Activated T-helper 2 cell treated with anti-CD3 and anti-CD28 coated beads, Interferon-gamma antibody, Interleukin-2, Interleukin-4, amounts not matched to agents 10 μg/mL and 5 μg/mL and 100 μg/mL, durations not matched to agents 14 hours and 24 hours and 36 hours (primary cell): ENCODE data around the gene CYP2W1. TPM values are rescaled to one million over a fixed set of nuclear protein-coding genes. Genes with fewer than 3 reads are reported as not detected.
"Not testable (repeated sequence)": the region's sequence is repeated elsewhere in the genome, so short reads cannot be mapped to it uniquely, and the experiment has no call there.

Experiments
- DNase-seq: peaks from one replicate; pipeline ENCODE4 v3.0.0; 2021; ENCODE audit warnings: low spot score
- H3K27ac Mint-ChIP-seq: one replicate; pipeline ENCODE4 v1.8.0; 2021; ENCODE audit warnings: mixed read lengths
- H3K27me3 Mint-ChIP-seq: one replicate; pipeline ENCODE4 v1.8.0; 2021; ENCODE audit warnings: low read depth, mixed read lengths
- H3K36me3 Mint-ChIP-seq: one replicate; pipeline ENCODE4 v1.8.0; 2021; ENCODE audit warnings: low read depth, mixed read lengths
- H3K4me1 Mint-ChIP-seq: one replicate; pipeline ENCODE4 v1.8.0; 2021; ENCODE audit warnings: low read depth, mixed read lengths
- H3K4me3 Mint-ChIP-seq: one replicate; pipeline ENCODE4 v1.8.0; 2021; ENCODE audit warnings: low read depth, mild to moderate bottlenecking, moderate library complexity, mixed read lengths
- H3K9me3 Mint-ChIP-seq: one replicate; pipeline ENCODE4 v1.8.0; 2021; ENCODE audit warnings: mixed read lengths
- intact Hi-C: fragments of 100-400 bp; cut with micrococcal nuclease; formaldehyde crosslinking; loops from one replicate; pipeline ENCODE4 v1.15.1; 2023
- total RNA-seq: library from RNA; stranded (reverse); gene quantifications from 2 replicates; pipeline ENCODE4 v1.2.3, GENCODE V29; 2022

Gene CYP2W1
- total RNA-seq, 1 donor from 2014 or later: not detected

GRCh38 chr7:994592-995308 lies 11.8 kb downstream of the CYP2W1 start:
- no peaks in the 10 kb centered on the region for H3K9me3 Mint-ChIP-seq
- no peak overlapping the region for H3K4me3 Mint-ChIP-seq
- no peak for DNase-seq
- H3K36me3 Mint-ChIP-seq: no peaks in the 10 kb centered on the region
- H3K4me1 Mint-ChIP-seq: peaks cover 2% of the 10 kb centered on the region
- no peak overlapping the region for H3K27ac Mint-ChIP-seq
- intact Hi-C loops: loop anchor here (5.0 kb wide), 1 partner anchor 178 kb away; no protein-coding TSS in a partner anchor
- H3K27me3 Mint-ChIP-seq: no peaks in the 10 kb centered on the region

DNA sequence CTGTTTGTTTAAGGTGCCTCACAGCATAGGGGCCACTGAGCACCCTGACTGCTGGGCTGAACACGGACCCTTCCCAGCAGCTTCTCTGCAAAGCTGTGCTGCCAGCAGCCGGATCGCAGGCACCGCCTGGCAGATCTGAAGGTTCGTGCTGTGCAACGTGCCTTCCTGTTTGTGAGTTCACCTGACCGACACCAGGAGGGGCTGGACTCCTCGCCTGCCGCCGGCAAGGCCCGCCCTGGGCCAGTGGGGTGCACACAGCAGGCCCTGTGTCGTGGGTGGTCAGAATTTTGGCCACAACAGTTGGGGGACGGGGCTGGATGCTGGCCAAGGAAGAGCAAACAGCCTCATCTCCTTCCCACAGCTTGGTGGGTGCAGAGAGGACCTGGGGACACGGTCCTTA lies 12.6 kb downstream of the CYP2W1 start:
- peaks cover 2% of the 10 kb centered on the region for H3K4me1 Mint-ChIP-seq
- intact Hi-C loops: no loop called here
- no peaks in the 10 kb centered on the region for H3K9me3 Mint-ChIP-seq
- no peak overlapping the region for H3K4me3 Mint-ChIP-seq
- DNase-seq: no peak
- no peaks in the 10 kb centered on the region for H3K36me3 Mint-ChIP-seq
- no peaks in the 10 kb centered on the region for H3K27me3 Mint-ChIP-seq
- no peak overlapping the region for H3K27ac Mint-ChIP-seq

DNA sequence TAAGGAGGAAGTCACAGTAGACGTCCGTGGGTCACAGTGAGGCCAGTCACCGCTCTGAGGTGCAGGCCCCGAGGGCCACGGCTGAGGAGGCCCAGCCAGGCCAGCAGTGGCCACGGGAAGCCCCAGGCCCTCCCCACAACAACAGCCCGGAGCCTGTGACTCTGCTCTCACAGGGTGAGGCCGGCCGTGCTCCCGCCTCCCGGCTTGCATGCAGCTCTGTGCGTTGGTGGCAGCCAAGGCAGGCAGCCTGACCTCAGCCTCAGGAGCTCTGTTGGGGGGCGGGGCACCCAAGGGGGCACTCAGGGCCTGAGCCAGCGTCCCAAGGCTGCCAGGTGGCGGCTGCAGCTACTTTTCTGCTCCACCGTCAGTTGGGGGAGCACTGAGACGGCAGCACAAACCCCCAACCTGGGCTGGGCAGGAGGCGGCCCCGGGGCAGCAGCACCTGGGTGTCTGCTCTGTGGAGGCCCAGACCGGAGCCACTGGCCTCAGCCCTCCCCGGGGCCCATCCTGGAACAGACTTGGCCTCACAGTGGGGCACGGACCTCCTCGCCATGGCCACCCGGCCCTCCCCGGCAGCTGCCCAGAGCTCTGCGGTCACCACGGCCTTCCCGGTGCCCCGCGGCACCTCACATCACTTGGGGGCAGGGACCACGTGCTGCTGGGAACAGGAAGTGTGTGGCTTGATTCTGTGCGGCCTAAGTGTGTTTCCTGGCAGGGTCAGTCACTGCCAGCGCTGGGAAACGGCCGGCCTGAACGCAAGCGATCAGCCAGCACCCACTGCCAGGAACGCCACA lies 13.3 kb downstream of the CYP2W1 start:
- peaks cover 2% of the 10 kb centered on the region for H3K36me3 Mint-ChIP-seq
- H3K27ac Mint-ChIP-seq: no peak overlapping the region
- H3K27me3 Mint-ChIP-seq: no peaks in the 10 kb centered on the region
- H3K9me3 Mint-ChIP-seq: no peaks in the 10 kb centered on the region
- intact Hi-C loops: no loop called here
- no peak for DNase-seq
- peaks cover 2% of the 10 kb centered on the region for H3K4me1 Mint-ChIP-seq
- H3K4me3 Mint-ChIP-seq: no peak overlapping the region

GRCh38 chr7:997404-998395 lies 14.7 kb downstream of the CYP2W1 start:
- Mint-ChIP-seq H3K27me3 (no peaks in the 10 kb centered on the region), H3K36me3 (peaks cover 2% of the 10 kb centered on the region), H3K4me3 (no peak overlapping the region), H3K27ac (no peak overlapping the region), H3K4me1 (peaks cover 2% of the 10 kb centered on the region), H3K9me3 (no peaks in the 10 kb centered on the region)
- intact Hi-C loops: no loop called here
- no peak for DNase-seq

DNA sequence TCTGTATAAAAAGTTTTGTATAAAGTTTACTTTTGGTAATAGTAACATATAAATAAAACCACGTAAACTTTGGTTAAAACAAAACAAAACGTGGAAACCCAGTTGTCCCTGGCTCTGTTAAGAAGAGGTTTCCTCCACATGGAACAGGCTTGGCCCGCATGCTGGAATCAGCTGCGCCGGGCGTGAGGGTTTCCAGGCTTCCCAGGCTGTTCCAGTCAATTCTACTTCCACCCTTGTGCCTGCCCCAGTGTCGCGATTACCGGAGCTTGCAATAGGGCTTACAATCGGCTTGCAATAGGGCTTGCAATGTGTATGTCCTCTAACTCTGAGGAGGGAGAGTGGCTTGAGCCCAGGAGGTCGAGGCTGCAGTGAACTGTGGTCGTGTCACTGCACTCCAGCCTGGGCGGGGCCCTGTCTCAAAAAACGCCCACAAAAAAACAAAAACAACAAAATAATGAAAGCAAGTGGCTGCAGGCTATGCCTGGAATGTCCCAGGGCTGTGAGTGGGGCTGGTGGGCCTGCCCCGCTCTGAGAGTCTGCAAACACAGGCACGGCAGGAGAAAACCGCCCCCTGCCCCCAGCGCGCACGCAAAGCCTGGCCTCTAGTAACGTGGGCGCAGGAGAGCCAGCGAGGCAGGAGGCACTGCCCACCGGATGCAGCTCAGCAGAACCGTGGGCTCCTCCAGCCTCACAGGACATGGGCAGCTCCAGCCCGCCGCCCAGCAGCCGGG lies 16.3 kb downstream of the CYP2W1 start:
- no peaks in the 10 kb centered on the region for H3K4me1 Mint-ChIP-seq
- intact Hi-C loops: no loop called here
- H3K36me3 Mint-ChIP-seq: peaks cover 2% of the 10 kb centered on the region
- no peak overlapping the region for H3K4me3 Mint-ChIP-seq
- H3K27ac Mint-ChIP-seq: no peak overlapping the region
- H3K9me3 Mint-ChIP-seq: no peaks in the 10 kb centered on the region
- no peaks in the 10 kb centered on the region for H3K27me3 Mint-ChIP-seq
- no peak for DNase-seq

DNA sequence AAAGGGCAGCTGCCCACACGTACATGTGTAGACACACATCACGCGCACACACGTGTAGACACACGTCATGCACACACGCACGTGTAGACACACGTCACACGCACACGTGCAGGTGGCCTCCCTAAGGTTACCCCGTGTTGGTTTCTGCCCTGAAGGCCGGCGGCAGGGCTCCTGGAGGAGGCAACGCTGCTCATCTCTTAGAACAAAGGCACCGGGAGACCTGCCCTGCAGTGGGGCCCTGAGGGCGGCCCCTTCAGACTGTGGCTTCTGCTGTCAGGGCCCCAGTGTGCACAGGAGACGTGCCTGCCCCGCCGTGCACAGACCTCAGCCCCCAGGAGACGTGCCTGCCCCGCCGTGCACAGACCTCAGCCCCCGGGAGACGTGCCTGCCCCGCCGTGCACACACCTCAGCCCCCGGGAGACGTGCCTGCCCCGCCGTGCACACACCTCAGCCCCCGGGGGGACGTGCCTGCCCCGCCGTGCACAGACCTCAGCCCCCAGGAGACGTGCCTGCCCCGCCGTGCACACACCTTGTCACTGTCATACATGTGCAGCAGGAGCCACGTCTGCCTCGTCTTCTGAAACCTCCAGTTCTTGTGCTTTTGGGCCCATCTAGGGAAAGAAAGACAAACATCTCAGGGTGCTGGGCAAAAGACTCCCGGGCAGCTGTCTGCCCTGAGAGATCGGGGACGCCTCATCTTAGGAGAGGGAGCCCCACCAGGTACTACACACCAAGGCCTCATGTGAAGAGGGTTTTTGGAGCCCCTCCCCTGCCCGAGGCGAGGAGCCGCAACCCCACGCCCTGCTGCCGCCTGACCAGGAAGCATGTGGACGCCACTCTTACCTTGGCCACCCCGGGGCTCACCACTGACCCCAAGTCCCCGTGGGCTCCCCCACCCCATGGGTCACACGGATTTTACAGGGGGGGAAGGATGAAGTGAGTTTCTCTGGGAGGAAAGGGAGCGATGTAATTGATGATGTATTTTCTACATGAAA lies 17.3 kb downstream of the CYP2W1 start:
- Mint-ChIP-seq H3K4me1 (no peaks in the 10 kb centered on the region), H3K4me3 (no peak overlapping the region), H3K9me3 (no peaks in the 10 kb centered on the region), H3K36me3 (peaks cover 2% of the 10 kb centered on the region), H3K27ac (no peak overlapping the region), H3K27me3 (no peaks in the 10 kb centered on the region)
- DNase-seq: no peak
- intact Hi-C loops: no loop called here

DNA sequence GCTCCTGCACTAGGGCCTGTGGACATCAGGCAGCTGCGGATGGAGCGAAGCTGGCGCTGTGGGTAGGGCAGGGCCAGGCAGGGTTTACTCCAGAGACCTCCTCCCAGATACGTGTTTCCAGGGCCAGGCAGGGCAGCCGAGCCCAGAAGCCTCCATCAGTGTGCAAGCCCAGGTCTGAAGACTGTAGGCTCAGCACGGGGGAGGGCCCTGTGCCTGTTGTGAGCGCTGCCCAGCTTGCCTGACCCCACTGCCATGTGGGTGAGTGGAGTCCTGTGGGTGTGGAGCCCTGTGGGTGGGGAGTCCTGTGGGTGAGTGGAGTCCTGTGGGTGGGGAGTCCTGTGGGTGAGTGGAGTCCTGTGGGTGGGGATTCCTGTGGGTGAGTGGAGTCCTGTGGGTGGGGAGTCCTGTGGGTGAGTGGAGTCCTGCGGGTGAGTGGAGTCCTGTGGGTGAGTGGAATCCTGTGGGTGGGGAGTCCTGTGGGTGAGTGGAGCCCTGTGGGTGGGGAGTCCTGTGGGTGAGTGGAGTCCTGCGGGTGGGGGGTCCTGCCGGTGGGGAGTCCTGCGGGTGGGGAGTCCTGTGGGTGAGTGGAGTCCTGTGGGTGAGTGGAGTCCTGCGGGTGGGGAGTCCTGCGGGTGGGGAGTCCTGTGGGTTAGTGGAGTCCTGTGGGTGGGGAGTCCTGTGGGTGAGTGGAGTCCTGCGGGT lies 18.2 kb downstream of the CYP2W1 start:
- H3K9me3 Mint-ChIP-seq, H3K4me3 Mint-ChIP-seq, intact Hi-C loops, H3K4me1 Mint-ChIP-seq, DNase-seq, H3K27me3 Mint-ChIP-seq, H3K27ac Mint-ChIP-seq, H3K36me3 Mint-ChIP-seq: not testable (repeated sequence)

DNA sequence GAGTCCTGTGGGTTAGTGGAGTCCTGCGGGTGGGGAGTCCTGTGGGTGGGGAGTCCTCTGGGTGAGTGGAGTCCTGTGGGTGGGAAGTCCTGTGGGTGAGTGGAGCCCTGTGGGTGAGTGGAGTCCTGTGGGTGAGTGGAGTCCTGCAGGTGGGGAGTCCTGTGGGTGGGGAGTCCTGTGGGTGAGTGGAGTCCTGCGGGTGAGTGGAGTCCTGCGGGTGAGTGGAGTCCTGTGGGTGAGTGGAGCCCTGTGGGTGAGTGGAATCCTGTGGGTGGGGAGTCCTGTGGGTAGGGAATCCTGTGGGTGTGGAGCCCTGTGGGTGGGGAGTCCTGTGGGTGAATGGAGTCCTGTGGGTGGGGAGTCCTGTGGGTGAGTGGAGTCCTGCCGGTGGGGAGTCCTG lies 19.0 kb downstream of the CYP2W1 start:
- H3K27ac Mint-ChIP-seq, H3K27me3 Mint-ChIP-seq, H3K4me3 Mint-ChIP-seq, H3K36me3 Mint-ChIP-seq, intact Hi-C loops, DNase-seq, H3K4me1 Mint-ChIP-seq, H3K9me3 Mint-ChIP-seq: not testable (repeated sequence)

GRCh38 chr7:1002445-1002844 lies 19.5 kb downstream of the CYP2W1 start:
- intact Hi-C loops, H3K4me3 Mint-ChIP-seq, H3K4me1 Mint-ChIP-seq, DNase-seq, H3K27me3 Mint-ChIP-seq, H3K9me3 Mint-ChIP-seq, H3K36me3 Mint-ChIP-seq, H3K27ac Mint-ChIP-seq: not testable (repeated sequence)

- H3K9me3 Mint-ChIP-seq: no peaks in the 10 kb centered on the region
- no peaks in the 10 kb centered on the region for H3K27me3 Mint-ChIP-seq
- peaks cover 2% of the 10 kb centered on the region for H3K36me3 Mint-ChIP-seq
- H3K4me3 Mint-ChIP-seq: no peak overlapping the region
- intact Hi-C loops: no loop called here
- no peak overlapping the region for H3K27ac Mint-ChIP-seq
- no peak for DNase-seq
- no peaks in the 10 kb centered on the region for H3K4me1 Mint-ChIP-seq
Observed at GRCh38 chr7:1004018-1004852, 21.3 kb downstream of the CYP2W1 start.
